ENCODE measurements around the gene LITAF.
A peak's percentile ranks its signal among the peaks of the same experiment; 100 is the strongest.

Gene LITAF

DNA sequence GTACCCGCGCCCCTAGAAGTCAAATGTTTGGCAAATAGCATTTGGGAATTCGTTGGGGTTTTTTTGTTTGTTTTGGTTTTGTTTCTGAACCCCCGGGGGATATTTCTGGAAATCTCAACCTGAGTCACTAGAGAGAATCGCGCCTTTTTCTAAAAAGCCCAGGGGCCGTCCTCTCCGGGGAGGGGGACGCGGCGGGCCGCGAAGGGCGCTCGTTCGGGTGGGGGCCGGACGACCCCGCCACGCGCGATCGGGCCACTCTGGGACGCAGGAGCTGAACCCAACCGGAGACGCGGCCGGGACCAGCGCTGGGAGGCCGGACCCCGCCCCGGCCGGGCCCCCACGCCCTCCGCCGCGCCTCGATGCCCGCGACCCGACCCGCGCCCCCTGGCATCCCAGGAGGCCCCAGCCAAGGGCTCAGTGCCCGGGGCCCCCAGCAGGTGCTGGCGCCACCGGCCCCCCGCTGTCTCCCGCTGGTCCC is 302 bp downstream of the LITAF start:
- H3K36me3 ChIP-seq (replicated peaks) = no peaks in the 10 kb centered on the region
- peaks cover 6% of the 10 kb centered on the region for H3K27me3 ChIP-seq (replicated peaks)
- H3K4me3 ChIP-seq (ENCODE audit: low read depth, low read length) = peak overlapping the region; percentile 58
- in situ Hi-C loops (cut with HindIII; ENCODE audit: low pct_ligation_motif_present, low sequenced_read_pairs) = no loop called here
- no peak overlapping the region for H3K27ac ChIP-seq
- TF ChIP-seq CTCF (IDR thresholded peaks at IDR 0.05; ENCODE audit: low read depth, low read length, missing control alignments) = no peak
- DNase-seq = no peak

- no peak for TF ChIP-seq CTCF (IDR thresholded peaks at IDR 0.05; ENCODE audit: low read depth, low read length, missing control alignments)
- Histone ChIP-seq H3K27me3 (replicated peaks) (peaks cover 6% of the 10 kb centered on the region), H3K27ac (no peak overlapping the region), H3K4me3 (ENCODE audit: low read depth, low read length) (peak overlapping the region; percentile 58), H3K36me3 (replicated peaks) (no peaks in the 10 kb centered on the region)
- no peak for DNase-seq
- in situ Hi-C loops (cut with HindIII; ENCODE audit: low pct_ligation_motif_present, low sequenced_read_pairs) = no loop called here
Observed at GRCh38 chr16:11585460-11586377, 1.0 kb downstream of the LITAF start.

DNA sequence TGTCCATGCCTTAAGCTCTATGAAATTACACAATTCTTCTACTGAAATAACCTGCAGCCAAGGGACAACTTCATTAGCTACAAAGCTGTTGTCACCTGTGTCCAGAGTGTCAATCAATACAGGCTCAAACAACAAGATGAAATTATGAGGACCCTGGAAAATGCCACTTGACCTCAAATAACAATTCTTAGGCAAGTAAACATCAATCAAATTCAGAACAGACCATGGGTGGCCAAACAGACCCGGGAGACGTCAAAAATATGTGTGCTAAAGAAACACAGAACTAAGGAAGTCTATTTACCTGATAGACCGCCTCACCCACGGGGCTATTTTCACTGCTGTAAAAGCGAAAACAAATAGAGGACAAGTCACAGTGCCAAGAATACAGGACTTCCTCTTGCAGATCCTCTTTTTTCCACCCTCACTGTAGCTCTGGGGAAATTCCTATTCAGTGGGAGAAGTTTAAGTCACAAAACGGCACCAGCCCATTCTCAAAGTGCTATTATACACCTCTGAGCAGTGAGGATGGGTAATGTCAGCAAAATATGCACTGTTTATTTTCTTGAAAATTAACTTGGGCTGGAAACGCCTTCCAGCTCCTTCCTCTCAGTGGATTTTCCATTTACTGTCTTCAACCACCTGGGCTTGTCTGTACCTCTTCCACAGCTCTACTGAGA is 2.7 kb downstream of the LITAF start:
- peaks cover 6% of the 10 kb centered on the region for H3K27me3 ChIP-seq (replicated peaks)
- H3K27ac ChIP-seq = no peak overlapping the region
- in situ Hi-C loops (cut with HindIII; ENCODE audit: low pct_ligation_motif_present, low sequenced_read_pairs) = no loop called here
- no peak overlapping the region for H3K4me3 ChIP-seq (ENCODE audit: low read depth, low read length)
- TF ChIP-seq CTCF (IDR thresholded peaks at IDR 0.05; ENCODE audit: low read depth, low read length, missing control alignments) = no peak
- no peak for DNase-seq
- H3K36me3 ChIP-seq (replicated peaks) = no peaks in the 10 kb centered on the region

- no peaks in the 10 kb centered on the region for H3K36me3 ChIP-seq (replicated peaks)
- TF ChIP-seq CTCF (IDR thresholded peaks at IDR 0.05; ENCODE audit: low read depth, low read length, missing control alignments) = no peak
- peaks cover 6% of the 10 kb centered on the region for H3K27me3 ChIP-seq (replicated peaks)
- no peak for DNase-seq
- no peak overlapping the region for H3K4me3 ChIP-seq (ENCODE audit: low read depth, low read length)
- no peak overlapping the region for H3K27ac ChIP-seq
- in situ Hi-C loops (cut with HindIII; ENCODE audit: low pct_ligation_motif_present, low sequenced_read_pairs) = no loop called here
Observed at GRCh38 chr16:11583166-11583565, 3.6 kb downstream of the LITAF start.

DNA sequence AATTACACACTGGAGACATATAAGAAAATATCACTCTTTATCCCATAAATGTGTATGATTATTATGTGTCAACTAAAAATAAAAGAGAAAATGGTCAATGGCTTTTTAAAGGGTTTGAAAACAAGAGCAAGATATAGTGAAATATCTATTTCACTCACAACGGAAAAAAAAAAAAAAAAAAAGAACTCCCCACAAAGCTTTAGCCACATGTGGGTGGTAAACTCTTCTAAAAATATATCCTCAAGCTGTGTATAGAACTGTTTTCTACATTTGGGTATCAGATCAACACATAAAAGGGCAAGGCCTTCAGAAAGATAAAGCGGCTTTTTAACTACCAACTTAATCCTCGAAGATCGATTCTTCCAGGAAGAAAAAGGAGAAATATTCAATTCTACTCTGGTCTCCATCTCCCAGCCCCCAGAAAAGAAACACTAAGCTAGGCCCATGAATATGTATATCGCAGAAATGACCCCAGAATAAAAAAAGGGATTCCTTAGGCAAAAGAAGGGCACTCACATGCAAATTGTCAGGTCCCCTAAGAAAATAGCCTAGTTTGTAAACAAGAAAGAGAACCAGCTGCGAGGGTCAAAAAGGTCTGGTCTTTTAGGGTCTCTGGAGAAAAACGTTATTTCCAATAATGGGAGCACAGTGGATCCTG is 4.4 kb downstream of the LITAF start:
- peaks cover 6% of the 10 kb centered on the region for H3K27me3 ChIP-seq (replicated peaks)
- no peak overlapping the region for H3K4me3 ChIP-seq (ENCODE audit: low read depth, low read length)
- TF ChIP-seq CTCF (IDR thresholded peaks at IDR 0.05; ENCODE audit: low read depth, low read length, missing control alignments) = no peak
- H3K36me3 ChIP-seq (replicated peaks) = no peaks in the 10 kb centered on the region
- no peak overlapping the region for H3K27ac ChIP-seq
- in situ Hi-C loops (cut with HindIII; ENCODE audit: low pct_ligation_motif_present, low sequenced_read_pairs) = no loop called here
- no peak for DNase-seq

Data from brain microvascular endothelial cell (primary cell).